HepG2 (cell line): ENCODE results near the gene RNU11. TPM values are rescaled to one million over a fixed set of nuclear protein-coding genes. Genes with fewer than 3 reads are reported as not detected.

ENCODE experiments used
- AHR ChIP-seq: IDR thresholded peaks from 2 replicates; pipeline ENCODE4 v1.6.1; 2018; ENCODE audit warnings: missing genetic modification reagents, missing compliant biosample characterization
- ASH2L ChIP-seq: fragments of 300-600, 200-600 bp; sonication (generic); IDR thresholded peaks from 2 replicates; pipeline ENCODE4 v1.7.0; 2017; ENCODE audit warnings: low read depth, mild to moderate bottlenecking, moderate library complexity, mixed read lengths, low read length; ENCODE audit not compliant: insufficient read length
- BORCS8-MEF2B ChIP-seq: sonication (generic); formaldehyde crosslinking; IDR thresholded peaks from 2 replicates; pipeline ENCODE4 v1.8.0; 2022; ENCODE audit warnings: mild to moderate bottlenecking, missing genetic modification reagents
- CC2D1A ChIP-seq: sonication (generic); formaldehyde crosslinking; IDR thresholded peaks from 2 replicates; pipeline ENCODE4 v1.8.1; 2023; ENCODE audit warnings: mild to moderate bottlenecking, missing genetic modification reagents
- CEBPG ChIP-seq: IDR thresholded peaks from 2 replicates; pipeline ENCODE4 v1.6.1; 2016
- CENPX ChIP-seq: sonication (generic); formaldehyde crosslinking; IDR thresholded peaks from 2 replicates; pipeline ENCODE4 v1.9.0; 2021; ENCODE audit warnings: mild to moderate bottlenecking, missing genetic modification reagents, moderate library complexity
- CHCHD3 ChIP-seq: sonication (generic); formaldehyde crosslinking; IDR thresholded peaks from 2 replicates; pipeline ENCODE4 v1.8.0; 2022; ENCODE audit warnings: mild to moderate bottlenecking, missing genetic modification reagents, moderate library complexity
- DNMT1 ChIP-seq: sonication (generic); formaldehyde crosslinking; IDR thresholded peaks from 2 replicates; pipeline ENCODE4 v1.5.1; 2020; ENCODE audit warnings: mild to moderate bottlenecking, missing genetic modification reagents
- DNMT3B ChIP-seq: conservative IDR thresholded peaks from 2 replicates; pipeline ENCODE4 v1.6.1; 2016; ENCODE audit warnings: missing biosample characterization, control low read depth
- HOMEZ ChIP-seq: IDR thresholded peaks from 2 replicates; pipeline ENCODE4 v1.6.1; 2016; ENCODE audit warnings: low read depth
- HOXD1 ChIP-seq: sonication (generic); formaldehyde crosslinking; IDR thresholded peaks from 2 replicates; pipeline ENCODE4 v1.5.0; 2020; ENCODE audit warnings: missing genetic modification reagents
- KDM5A ChIP-seq: fragments of 200-600 bp; sonication (generic); IDR thresholded peaks from 2 replicates; pipeline ENCODE4 v1.7.0; 2018; ENCODE audit warnings: antibody characterized with exemption, mild to moderate bottlenecking, low read length, borderline replicate concordance
- NONO ChIP-seq, 2 experiments: fragments of 450-650 bp in 1 of 2; sonication (generic) in 1 of 2; formaldehyde crosslinking in 1 of 2; IDR thresholded peaks in 1 of 2; conservative IDR thresholded peaks in 1 of 2; 2 replicates each; pipeline versions ENCODE4 v1.6.1 to v1.8.0; 2017 to 2022; ENCODE audit warnings: mild to moderate bottlenecking in 1 of 2, missing genetic modification reagents in 1 of 2, moderate library complexity in 1 of 2
- REST ChIP-seq, 2 experiments: IDR thresholded peaks; 2 replicates each; pipeline ENCODE4 v1.6.1; 2011 to 2012; ENCODE audit warnings: low read length in 2 of 2, borderline replicate concordance in 1 of 2, low read depth in 1 of 2, mild to moderate bottlenecking in 1 of 2, moderate library complexity in 1 of 2
- U2AF2 ChIP-seq: fragments of 200-400 bp; formaldehyde crosslinking; IDR thresholded peaks from 2 replicates; pipeline ENCODE4 v1.6.1; 2017; ENCODE audit warnings: low read depth, mild to moderate bottlenecking, low read length
- ZBTB3 ChIP-seq: sonication (generic); formaldehyde crosslinking; IDR thresholded peaks from 2 replicates; pipeline ENCODE4 v1.4.0; 2020; ENCODE audit warnings: low read depth, mild to moderate bottlenecking, moderate library complexity, missing genetic modification reagents, borderline replicate concordance
- ZFYVE20 ChIP-seq: sonication (generic); formaldehyde crosslinking; IDR thresholded peaks from 2 replicates; pipeline ENCODE4 v1.8.0; 2023; ENCODE audit warnings: low read depth, mild to moderate bottlenecking, moderate library complexity, missing genetic modification reagents, borderline replicate concordance
- ZNF143 ChIP-seq: sonication (generic); formaldehyde crosslinking; IDR thresholded peaks from 2 replicates; pipeline ENCODE4 v1.4.0; 2020; ENCODE audit warnings: missing genetic modification reagents
- ZNF180 ChIP-seq: sonication (generic); formaldehyde crosslinking; IDR thresholded peaks from 2 replicates; pipeline ENCODE4 v1.4.0; 2020; ENCODE audit warnings: low read depth, missing genetic modification reagents, borderline replicate concordance
- ZNF253 ChIP-seq: sonication (generic); formaldehyde crosslinking; IDR thresholded peaks from 2 replicates; pipeline ENCODE4 v1.8.0; 2022; ENCODE audit warnings: mild to moderate bottlenecking, missing genetic modification reagents, borderline replicate concordance
- ZNF260 ChIP-seq: sonication (generic); formaldehyde crosslinking; IDR thresholded peaks from 2 replicates; pipeline ENCODE4 v1.4.0; 2020; ENCODE audit warnings: missing genetic modification reagents, low read depth, mild to moderate bottlenecking, borderline replicate concordance
- ZNF430 ChIP-seq: sonication (generic); formaldehyde crosslinking; IDR thresholded peaks from 2 replicates; pipeline ENCODE4 v1.9.0; 2021; ENCODE audit warnings: mild to moderate bottlenecking, missing genetic modification reagents
- ZNF543 ChIP-seq: sonication (generic); formaldehyde crosslinking; IDR thresholded peaks from 2 replicates; pipeline ENCODE4 v1.4.0; 2020; ENCODE audit warnings: mild to moderate bottlenecking, missing genetic modification reagents
- ZNF747 ChIP-seq: sonication (generic); formaldehyde crosslinking; IDR thresholded peaks from 2 replicates; pipeline ENCODE4 v1.8.1; 2023; ENCODE audit warnings: missing genetic modification reagents, mild to moderate bottlenecking, borderline replicate concordance
- ZNF792 ChIP-seq: IDR thresholded peaks from 2 replicates; pipeline ENCODE4 v1.6.1; 2016
- polyA plus RNA-seq, 8 experiments: library from polyadenylated mRNA; depleted of rRNA in 3 of 8; stranded (reverse) in 7 of 8; unstranded in 1 of 8; fragments of >200 nt; fragmentation: Illumina TruSeq in 4 of 8; extraction: Trizol in 4 of 8; gene quantifications; 2 replicates each; pipeline versions ENCODE4 v1.2.1 to v1.2.3, GENCODE V29; 2011 to 2016; ENCODE audit warnings: low read depth in 4 of 8, missing spikeins in 1 of 8, mixed read lengths in 1 of 8; ENCODE audit not compliant: insufficient read depth in 1 of 8
- total RNA-seq, 5 experiments: library from RNA; depleted of rRNA; stranded (reverse); fragments of >200 nt; fragmentation: Illumina TruSeq; extraction: Trizol; gene quantifications; 2 replicates each; pipeline ENCODE4 v1.2.3, GENCODE V29; 2016; ENCODE audit warnings: low read depth in 1 of 5

RNU11 gene
- total and polyA plus RNA-seq, 2 of the 13 experiments (the other 11 are each of a cell fraction or from before 2014, with no cell fraction given) = not detected

GRCh38 chr1:28648474-28649198 is at the start of gene RNU11 (continued):
- TF ChIP-seq AHR (CRISPR knock-in tag) = peak; percentile 75; the same call in 1 of the 2 replicates
- peak; percentile 63 for TF ChIP-seq ZNF747 (CRISPR knock-in tag)
- peak; percentile 77; the same call in 1 of the 2 replicates for TF ChIP-seq ZBTB3 (CRISPR knock-in tag)
- TF ChIP-seq CEBPG (CRISPR knock-in tag) = peak; percentile 67
- TF ChIP-seq ASH2L = peak; percentile 48
- peak; percentile 97 for TF ChIP-seq CC2D1A (CRISPR knock-in tag)
- TF ChIP-seq BORCS8-MEF2B = peak; percentile 64; the same call in 1 of the 2 replicates
- TF ChIP-seq DNMT3B (CRISPR knock-in tag) = peak; percentile 95
- TF ChIP-seq ZNF260 = no peak
- TF ChIP-seq KDM5A = no peak
- TF ChIP-seq HOXD1 = peak; percentile 67
- 0 out of 2 replicates have a peak, but pooled peaks have one; percentile 51 for TF ChIP-seq DNMT1
- 0 out of 2 replicates have a peak, but pooled peaks have one; percentile 96 for TF ChIP-seq NONO (IDR thresholded peaks at IDR 0.05)
- peak; percentile 96 for TF ChIP-seq NONO (CRISPR knock-in tag; conservative IDR thresholded peaks at IDR 0.05)
- TF ChIP-seq ZNF143 (CRISPR knock-in tag) = peak; percentile 91
- no peak for TF ChIP-seq U2AF2
- no peak for TF ChIP-seq ZNF253 (CRISPR knock-in tag)
- TF ChIP-seq ZFYVE20 (CRISPR knock-in tag) = no peak
- peak; percentile 83; the same call in 1 of the 2 replicates for TF ChIP-seq ZNF543 (CRISPR knock-in tag)
- 0 out of 2 replicates have a peak, but pooled peaks have one; percentile 73 for TF ChIP-seq CHCHD3
- TF ChIP-seq CENPX (CRISPR knock-in tag) = no peak
- TF ChIP-seq REST (IDR thresholded peaks at IDR 0.05; ENCODE audit: borderline replicate concordance in 1 of 2, low read depth in 1 of 2, low read length in 2 of 2) = peak in 1 of 2 experiments; percentile 79; a peak in 2 of 4 replicates
- peak; percentile 74 for TF ChIP-seq ZNF430 (CRISPR knock-in tag)
- TF ChIP-seq ZNF792 = peak; percentile 87
- TF ChIP-seq ZNF180 (CRISPR knock-in tag) = 0 out of 2 replicates have a peak, but pooled peaks have one; percentile 80
- TF ChIP-seq HOMEZ (CRISPR knock-in tag) = no peak
